K562 (cell line): ENCODE measurements around the gene ZNF239. TPM values are rescaled to one million over a fixed set of nuclear protein-coding genes. Genes with fewer than 3 reads are reported as not detected.
A peak's percentile ranks its signal among the peaks of the same experiment; 100 is the strongest.

Source experiments
- ARID2 ChIP-seq: fragments of 450-650 bp; IDR thresholded peaks from 2 replicates; pipeline ENCODE4 v1.6.1; 2017; ENCODE audit warnings: antibody characterized with exemption, mild to moderate bottlenecking
- BCOR ChIP-seq: fragments of 450-650 bp; IDR thresholded peaks from 2 replicates; pipeline ENCODE4 v1.6.1; 2016
- FUS ChIP-seq: fragments of 200-400 bp; formaldehyde crosslinking; optimal IDR thresholded peaks from 2 replicates; pipeline ENCODE3; 2017; ENCODE audit warnings: low read depth, low read length
- MEIS2 ChIP-seq: fragments of 450-650 bp; IDR thresholded peaks from 2 replicates; pipeline ENCODE4 v1.6.1; 2014; ENCODE audit warnings: mild to moderate bottlenecking; ENCODE audit not compliant: partially characterized antibody
- MGA ChIP-seq: fragments of 450-650 bp; IDR thresholded peaks from 2 replicates; pipeline ENCODE4 v1.6.1; 2016; ENCODE audit warnings: mild to moderate bottlenecking, moderate library complexity
- RFX5 ChIP-seq: IDR thresholded peaks from 2 replicates; pipeline ENCODE4 v1.6.1; 2011; ENCODE audit warnings: low read depth, mild to moderate bottlenecking, improper control_type of control experiment, low read length
- TEAD2 ChIP-seq: fragments of 450-650 bp; IDR thresholded peaks from 2 replicates; pipeline ENCODE4 v1.6.1; 2016; ENCODE audit warnings: missing genetic modification characterization, control low read depth, missing compliant biosample characterization
- THAP12 ChIP-seq: fragments of 250-450 bp; sonication (Bioruptor Pico); IDR thresholded peaks from 2 replicates; pipeline ENCODE4 v1.9.0; 2021; ENCODE audit warnings: mild to moderate bottlenecking, inconsistent platforms
- ZNF280A ChIP-seq: fragments of 450-650 bp; IDR thresholded peaks from 2 replicates; pipeline ENCODE4 v1.6.1; 2018; ENCODE audit warnings: mild to moderate bottlenecking, low read depth; ENCODE audit not compliant: partially characterized antibody
- polyA plus RNA-seq, 8 experiments: library from polyadenylated mRNA; depleted of rRNA in 4 of 8; stranded (reverse) in 5 of 8; unstranded in 3 of 8; fragments of >200 nt; fragmentation: Nextera tagmentation in 2 of 8; fragmentation: Illumina TruSeq in 1 of 8; extraction: Ambion mirVana in 2 of 8; extraction: Trizol in 1 of 8; gene quantifications; 2 replicates each; pipeline versions ENCODE4 v1.2.1 to v1.2.3, GENCODE V29; 2011 to 2014; ENCODE audit warnings: inconsistent platforms in 1 of 8, missing spikeins in 1 of 8
- total RNA-seq, 7 experiments: library from RNA; depleted of rRNA in 6 of 7; stranded (reverse); fragments of >200 nt in 6 of 7; fragmentation: Illumina TruSeq in 2 of 7; extraction: Trizol in 2 of 7; gene quantifications; 2 replicates each; pipeline versions ENCODE4 v1.2.1 to v1.2.3, GENCODE V29; 2011 to 2021; ENCODE audit warnings: low replicate concordance in 1 of 7

ZNF239 gene
- total and polyA plus RNA-seq, 9 of the 15 experiments (the other 6 are each of a cell fraction or from before 2014, with no cell fraction given): 13.7 to 26.7 (median 23.4) TPM

GRCh38 chr10:43595739-43596298 is 21.4 kb upstream of the ZNF239 start (continued):
- TF ChIP-seq MGA (no peak), THAP12 (CRISPR knock-in tag) (no peak), TEAD2 (tag) (no peak), MEIS2 (peak; percentile 75), FUS (no peak), ZNF280A (no peak), ARID2 (no peak), RFX5 (no peak), BCOR (no peak)
